ENCODE results near the gene VPS18. TPM values are rescaled to one million over a fixed set of nuclear protein-coding genes. Genes with fewer than 3 reads are reported as not detected.

VPS18 gene
- total and polyA plus RNA-seq, 2 experiments from 2014 or later: 5.9 to 42.5 TPM

DNA sequence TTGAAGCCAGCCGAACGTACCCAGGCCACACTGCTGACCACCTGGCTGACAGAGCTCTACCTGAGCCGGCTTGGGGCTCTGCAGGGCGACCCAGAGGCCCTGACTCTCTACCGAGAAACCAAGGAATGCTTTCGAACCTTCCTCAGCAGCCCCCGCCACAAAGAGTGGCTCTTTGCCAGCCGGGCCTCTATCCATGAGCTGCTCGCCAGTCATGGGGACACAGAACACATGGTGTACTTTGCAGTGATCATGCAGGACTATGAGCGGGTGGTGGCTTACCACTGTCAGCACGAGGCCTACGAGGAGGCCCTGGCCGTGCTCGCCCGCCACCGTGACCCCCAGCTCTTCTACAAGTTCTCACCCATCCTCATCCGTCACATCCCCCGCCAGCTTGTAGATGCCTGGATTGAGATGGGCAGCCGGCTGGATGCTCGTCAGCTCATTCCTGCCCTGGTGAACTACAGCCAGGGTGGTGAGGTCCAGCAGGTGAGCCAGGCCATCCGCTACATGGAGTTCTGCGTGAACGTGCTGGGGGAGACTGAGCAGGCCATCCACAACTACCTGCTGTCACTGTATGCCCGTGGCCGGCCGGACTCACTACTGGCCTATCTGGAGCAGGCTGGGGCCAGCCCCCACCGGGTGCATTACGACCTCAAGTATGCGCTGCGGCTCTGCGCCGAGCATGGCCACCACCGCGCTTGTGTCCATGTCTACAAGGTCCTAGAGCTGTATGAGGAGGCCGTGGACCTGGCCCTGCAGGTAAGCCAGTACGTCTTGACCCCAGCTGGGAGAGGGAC, 6.2 kb downstream of the VPS18 start (continued):
- TF ChIP-seq, protein P1, sequence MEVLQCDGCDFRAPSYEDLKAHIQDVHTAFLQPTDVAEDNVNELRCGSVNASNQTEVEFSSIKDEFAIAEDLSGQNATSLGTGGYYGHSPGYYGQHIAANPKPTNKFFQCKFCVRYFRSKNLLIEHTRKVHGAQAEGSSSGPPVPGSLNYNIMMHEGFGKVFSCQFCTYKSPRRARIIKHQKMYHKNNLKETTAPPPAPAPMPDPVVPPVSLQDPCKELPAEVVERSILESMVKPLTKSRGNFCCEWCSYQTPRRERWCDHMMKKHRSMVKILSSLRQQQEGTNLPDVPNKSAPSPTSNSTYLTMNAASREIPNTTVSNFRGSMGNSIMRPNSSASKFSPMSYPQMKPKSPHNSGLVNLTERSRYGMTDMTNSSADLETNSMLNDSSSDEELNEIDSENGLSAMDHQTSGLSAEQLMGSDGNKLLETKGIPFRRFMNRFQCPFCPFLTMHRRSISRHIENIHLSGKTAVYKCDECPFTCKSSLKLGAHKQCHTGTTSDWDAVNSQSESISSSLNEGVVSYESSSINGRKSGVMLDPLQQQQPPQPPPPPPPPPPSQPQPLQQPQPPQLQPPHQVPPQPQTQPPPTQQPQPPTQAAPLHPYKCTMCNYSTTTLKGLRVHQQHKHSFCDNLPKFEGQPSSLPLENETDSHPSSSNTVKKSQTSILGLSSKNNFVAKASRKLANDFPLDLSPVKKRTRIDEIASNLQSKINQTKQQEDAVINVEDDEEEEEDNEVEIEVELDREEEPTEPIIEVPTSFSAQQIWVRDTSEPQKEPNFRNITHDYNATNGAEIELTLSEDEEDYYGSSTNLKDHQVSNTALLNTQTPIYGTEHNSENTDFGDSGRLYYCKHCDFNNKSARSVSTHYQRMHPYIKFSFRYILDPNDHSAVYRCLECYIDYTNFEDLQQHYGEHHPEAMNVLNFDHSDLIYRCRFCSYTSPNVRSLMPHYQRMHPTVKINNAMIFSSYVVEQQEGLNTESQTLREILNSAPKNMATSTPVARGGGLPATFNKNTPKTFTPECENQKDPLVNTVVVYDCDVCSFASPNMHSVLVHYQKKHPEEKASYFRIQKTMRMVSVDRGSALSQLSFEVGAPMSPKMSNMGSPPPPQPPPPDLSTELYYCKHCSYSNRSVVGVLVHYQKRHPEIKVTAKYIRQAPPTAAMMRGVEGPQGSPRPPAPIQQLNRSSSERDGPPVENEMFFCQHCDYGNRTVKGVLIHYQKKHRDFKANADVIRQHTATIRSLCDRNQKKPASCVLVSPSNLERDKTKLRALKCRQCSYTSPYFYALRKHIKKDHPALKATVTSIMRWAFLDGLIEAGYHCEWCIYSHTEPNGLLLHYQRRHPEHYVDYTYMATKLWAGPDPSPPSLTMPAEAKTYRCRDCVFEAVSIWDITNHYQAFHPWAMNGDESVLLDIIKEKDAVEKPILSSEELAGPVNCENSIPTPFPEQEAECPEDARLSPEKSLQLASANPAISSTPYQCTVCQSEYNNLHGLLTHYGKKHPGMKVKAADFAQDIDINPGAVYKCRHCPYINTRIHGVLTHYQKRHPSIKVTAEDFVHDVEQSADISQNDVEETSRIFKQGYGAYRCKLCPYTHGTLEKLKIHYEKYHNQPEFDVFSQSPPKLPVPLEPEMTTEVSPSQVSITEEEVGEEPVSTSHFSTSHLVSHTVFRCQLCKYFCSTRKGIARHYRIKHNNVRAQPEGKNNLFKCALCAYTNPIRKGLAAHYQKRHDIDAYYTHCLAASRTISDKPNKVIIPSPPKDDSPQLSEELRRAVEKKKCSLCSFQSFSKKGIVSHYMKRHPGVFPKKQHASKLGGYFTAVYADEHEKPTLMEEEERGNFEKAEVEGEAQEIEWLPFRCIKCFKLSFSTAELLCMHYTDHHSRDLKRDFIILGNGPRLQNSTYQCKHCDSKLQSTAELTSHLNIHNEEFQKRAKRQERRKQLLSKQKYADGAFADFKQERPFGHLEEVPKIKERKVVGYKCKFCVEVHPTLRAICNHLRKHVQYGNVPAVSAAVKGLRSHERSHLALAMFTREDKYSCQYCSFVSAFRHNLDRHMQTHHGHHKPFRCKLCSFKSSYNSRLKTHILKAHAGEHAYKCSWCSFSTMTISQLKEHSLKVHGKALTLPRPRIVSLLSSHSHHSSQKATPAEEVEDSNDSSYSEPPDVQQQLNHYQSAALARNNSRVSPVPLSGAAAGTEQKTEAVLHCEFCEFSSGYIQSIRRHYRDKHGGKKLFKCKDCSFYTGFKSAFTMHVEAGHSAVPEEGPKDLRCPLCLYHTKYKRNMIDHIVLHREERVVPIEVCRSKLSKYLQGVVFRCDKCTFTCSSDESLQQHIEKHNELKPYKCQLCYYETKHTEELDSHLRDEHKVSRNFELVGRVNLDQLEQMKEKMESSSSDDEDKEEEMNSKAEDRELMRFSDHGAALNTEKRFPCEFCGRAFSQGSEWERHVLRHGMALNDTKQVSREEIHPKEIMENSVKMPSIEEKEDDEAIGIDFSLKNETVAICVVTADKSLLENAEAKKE (CRISPR knock-in tag; IDR thresholded peaks at IDR 0.05): no peak
- TF ChIP-seq ZNF114 (CRISPR knock-in tag; IDR thresholded peaks at IDR 0.05) (no peak), NANOG (IDR thresholded peaks at IDR 0.05; ENCODE audit: borderline replicate concordance) (no peak), STAT1 (IDR thresholded peaks at IDR 0.05; ENCODE audit: unreplicated experiment) (no peak), CREB1 (CRISPR knock-in tag; IDR thresholded peaks at IDR 0.05; ENCODE audit: low read depth) (no peak)

DNA sequence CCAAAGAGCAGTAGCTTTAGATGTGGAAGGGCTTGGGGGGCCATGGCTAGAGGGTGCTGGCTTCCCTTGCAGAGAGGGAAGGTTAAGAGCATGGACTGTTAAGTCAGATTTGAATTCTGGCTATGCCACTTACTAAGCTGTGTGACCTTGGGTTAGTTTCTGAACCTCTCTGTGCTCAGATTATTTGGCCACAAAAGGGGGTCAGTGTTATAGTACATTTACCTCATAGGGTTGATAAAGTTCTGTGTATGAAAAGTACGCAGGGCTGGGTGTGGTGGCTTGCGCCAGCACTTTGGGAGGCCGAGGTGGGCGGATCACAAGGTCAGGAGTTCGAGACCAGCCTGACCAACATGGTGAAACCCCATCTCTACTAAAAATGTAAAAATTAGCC, 6.8 kb downstream of the VPS18 start:
- peaks cover 14% of the 10 kb centered on the region for H3K79me2 ChIP-seq (replicated peaks; ENCODE audit: insufficient read depth)
- H3K4me2 ChIP-seq: no peak overlapping the region
- H3K4me1 Mint-ChIP-seq: peaks cover 12% of the 10 kb centered on the region
- H2AFZ ChIP-seq: no peak overlapping the region
- H3K27me3 ChIP-seq (ENCODE audit: insufficient read depth): no peaks in the 10 kb centered on the region
- H3K27ac Mint-ChIP-seq: no peak overlapping the region
- peaks cover 84% of the 10 kb centered on the region for H3K36me3 Mint-ChIP-seq (ENCODE audit: low read depth)
- H3K9me2 ChIP-seq (ENCODE audit: insufficient read depth): no peaks in the 10 kb centered on the region
- no peak for DNase-seq (ENCODE audit: low spot score)
- no peak overlapping the region for H3K4me3 Mint-ChIP-seq
- peaks cover 18% of the 10 kb centered on the region for H4K20me1 ChIP-seq (replicated peaks; ENCODE audit: insufficient read depth)
- H3K4me3 ChIP-seq: no peak overlapping the region
- H3K36me3 ChIP-seq (ENCODE audit: insufficient read depth): peaks cover 22% of the 10 kb centered on the region
- no peaks in the 10 kb centered on the region; the same call in 2 of the 3 replicates for H3K9me3 Mint-ChIP-seq
- TF ChIP-seq, protein P2, sequence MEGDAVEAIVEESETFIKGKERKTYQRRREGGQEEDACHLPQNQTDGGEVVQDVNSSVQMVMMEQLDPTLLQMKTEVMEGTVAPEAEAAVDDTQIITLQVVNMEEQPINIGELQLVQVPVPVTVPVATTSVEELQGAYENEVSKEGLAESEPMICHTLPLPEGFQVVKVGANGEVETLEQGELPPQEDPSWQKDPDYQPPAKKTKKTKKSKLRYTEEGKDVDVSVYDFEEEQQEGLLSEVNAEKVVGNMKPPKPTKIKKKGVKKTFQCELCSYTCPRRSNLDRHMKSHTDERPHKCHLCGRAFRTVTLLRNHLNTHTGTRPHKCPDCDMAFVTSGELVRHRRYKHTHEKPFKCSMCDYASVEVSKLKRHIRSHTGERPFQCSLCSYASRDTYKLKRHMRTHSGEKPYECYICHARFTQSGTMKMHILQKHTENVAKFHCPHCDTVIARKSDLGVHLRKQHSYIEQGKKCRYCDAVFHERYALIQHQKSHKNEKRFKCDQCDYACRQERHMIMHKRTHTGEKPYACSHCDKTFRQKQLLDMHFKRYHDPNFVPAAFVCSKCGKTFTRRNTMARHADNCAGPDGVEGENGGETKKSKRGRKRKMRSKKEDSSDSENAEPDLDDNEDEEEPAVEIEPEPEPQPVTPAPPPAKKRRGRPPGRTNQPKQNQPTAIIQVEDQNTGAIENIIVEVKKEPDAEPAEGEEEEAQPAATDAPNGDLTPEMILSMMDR (conservative IDR thresholded peaks at IDR 0.05; ENCODE audit: low read depth in 2 of 2): no peak
- no peak for TF ChIP-seq POLR2AphosphoS5 (IDR thresholded peaks at IDR 0.05; ENCODE audit: low read depth)
- no peak for TF ChIP-seq ZNF114 (CRISPR knock-in tag; IDR thresholded peaks at IDR 0.05)
- no peak for TF ChIP-seq STAT1 (IDR thresholded peaks at IDR 0.05; ENCODE audit: unreplicated experiment)
- TF ChIP-seq EZH2phosphoT487 (IDR thresholded peaks at IDR 0.05; ENCODE audit: unreplicated experiment): no peak
- TF ChIP-seq ZNF331 (CRISPR knock-in tag; IDR thresholded peaks at IDR 0.05; ENCODE audit: low read depth): no peak
- TF ChIP-seq, protein P3, sequence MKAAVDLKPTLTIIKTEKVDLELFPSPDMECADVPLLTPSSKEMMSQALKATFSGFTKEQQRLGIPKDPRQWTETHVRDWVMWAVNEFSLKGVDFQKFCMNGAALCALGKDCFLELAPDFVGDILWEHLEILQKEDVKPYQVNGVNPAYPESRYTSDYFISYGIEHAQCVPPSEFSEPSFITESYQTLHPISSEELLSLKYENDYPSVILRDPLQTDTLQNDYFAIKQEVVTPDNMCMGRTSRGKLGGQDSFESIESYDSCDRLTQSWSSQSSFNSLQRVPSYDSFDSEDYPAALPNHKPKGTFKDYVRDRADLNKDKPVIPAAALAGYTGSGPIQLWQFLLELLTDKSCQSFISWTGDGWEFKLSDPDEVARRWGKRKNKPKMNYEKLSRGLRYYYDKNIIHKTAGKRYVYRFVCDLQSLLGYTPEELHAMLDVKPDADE (IDR thresholded peaks at IDR 0.05): no peak
- no peak for TF ChIP-seq EZH2 (IDR thresholded peaks at IDR 0.05; ENCODE audit: low read depth, unreplicated experiment)
- peaks cover 17% of the 10 kb centered on the region; the same call in 1 of the 2 replicates for H3F3A ChIP-seq (replicated peaks; ENCODE audit: low read depth)
- peaks cover 5% of the 10 kb centered on the region; the same call in 1 of the 2 replicates for H3K4me1 ChIP-seq (ENCODE audit: insufficient read depth)
- H3K27me3 Mint-ChIP-seq (ENCODE audit: insufficient read depth, low read depth, poor library complexity): peaks cover 16% of the 10 kb centered on the region
- no peak overlapping the region for H3K27ac ChIP-seq (ENCODE audit: low read depth)
- ATAC-seq: no peak
